Ovary (tissue), 3 donors: Measurements from ENCODE around the gene DOCK1.

Experiments
- CTCF ChIP-seq, 3 donors: fragments of 450-650 bp in 2 of 3; fragments of 200-600 bp in 1 of 3; IDR thresholded peaks; one replicate each; pipeline versions ENCODE4 v1.5.1 to v1.8.0; 2016 to 2022; ENCODE audit warnings: antibody characterized with exemption in 3 of 3, mild to moderate bottlenecking in 1 of 3
- EP300 ChIP-seq: sonication (generic); formaldehyde crosslinking; IDR thresholded peaks from one replicate; pipeline ENCODE4 v1.6.1; 2017; ENCODE audit warnings: antibody characterized with exemption
- POLR2A ChIP-seq: fragments of 450-650 bp; IDR thresholded peaks from one replicate; pipeline ENCODE4 v1.6.1; 2017; ENCODE audit warnings: antibody characterized with exemption, mild to moderate bottlenecking, moderate library complexity
- donor health status: DM: no; HTN: no; CAD: no.

- TF ChIP-seq CTCF (IDR thresholded peaks at IDR 0.05) (no peak), POLR2A (no peak), EP300 (no peak)
Observed at GRCh38 chr10:127470911-127471310, 565.7 kb downstream of the DOCK1 start.
